AG09319 (cell line): ENCODE measurements around the gene AVEN.

Source experiments
- DNase-seq: peaks from one replicate; pipeline ENCODE4 v3.0.0-alpha.2; 2010; ENCODE audit warnings: low read depth; ENCODE audit errors: extremely low read depth
- CTCF ChIP-seq: IDR thresholded peaks from 2 replicates; pipeline ENCODE4 v1.5.1; 2011; ENCODE audit warnings: low read depth, mild to moderate bottlenecking, inconsistent platforms, low read length, moderate library complexity

Gene AVEN

GRCh38 chr15:33860754-33861153 lies 178.2 kb downstream of the AVEN start:
- TF ChIP-seq CTCF: no peak
- DNase-seq: no peak

GRCh38 chr15:33859992-33860545 lies 178.9 kb downstream of the AVEN start:
- no peak for DNase-seq
- TF ChIP-seq CTCF: no peak

GRCh38 chr15:33858836-33859235 lies 180.2 kb downstream of the AVEN start:
- DNase-seq: no peak
- no peak for TF ChIP-seq CTCF

GRCh38 chr15:33857726-33858125 lies 181.3 kb downstream of the AVEN start:
- TF ChIP-seq CTCF: no peak

GRCh38 chr15:33852570-33852969 lies 186.4 kb downstream of the AVEN start:
- no peak for TF ChIP-seq CTCF
- DNase-seq: no peak

More at GRCh38 chr15:33857726-33858125, 181.3 kb downstream of the AVEN start:
- DNase-seq: no peak

GRCh38 chr15:33852094-33852493 lies 186.9 kb downstream of the AVEN start:
- TF ChIP-seq CTCF: no peak

GRCh38 chr15:33851079-33851478 lies 187.9 kb downstream of the AVEN start:
- TF ChIP-seq CTCF: no peak
- DNase-seq: no peak

More at GRCh38 chr15:33852094-33852493, 186.9 kb downstream of the AVEN start:
- no peak for DNase-seq
